GM18517 (cell line): ENCODE data around the gene TUBB3.
"Not testable (repeated sequence)": the region's sequence is repeated elsewhere in the genome, so short reads cannot be mapped to it uniquely, and the experiment has no call there.

ENCODE experiments used
- ATAC-seq: cut with Tn5 transposase; IDR thresholded peaks from one replicate; pipeline ENCODE4 v1.9.1; 2021; ENCODE audit warnings: mild to moderate bottlenecking, moderate library complexity; ENCODE audit not compliant: unreplicated experiment

TUBB3 gene

DNA sequence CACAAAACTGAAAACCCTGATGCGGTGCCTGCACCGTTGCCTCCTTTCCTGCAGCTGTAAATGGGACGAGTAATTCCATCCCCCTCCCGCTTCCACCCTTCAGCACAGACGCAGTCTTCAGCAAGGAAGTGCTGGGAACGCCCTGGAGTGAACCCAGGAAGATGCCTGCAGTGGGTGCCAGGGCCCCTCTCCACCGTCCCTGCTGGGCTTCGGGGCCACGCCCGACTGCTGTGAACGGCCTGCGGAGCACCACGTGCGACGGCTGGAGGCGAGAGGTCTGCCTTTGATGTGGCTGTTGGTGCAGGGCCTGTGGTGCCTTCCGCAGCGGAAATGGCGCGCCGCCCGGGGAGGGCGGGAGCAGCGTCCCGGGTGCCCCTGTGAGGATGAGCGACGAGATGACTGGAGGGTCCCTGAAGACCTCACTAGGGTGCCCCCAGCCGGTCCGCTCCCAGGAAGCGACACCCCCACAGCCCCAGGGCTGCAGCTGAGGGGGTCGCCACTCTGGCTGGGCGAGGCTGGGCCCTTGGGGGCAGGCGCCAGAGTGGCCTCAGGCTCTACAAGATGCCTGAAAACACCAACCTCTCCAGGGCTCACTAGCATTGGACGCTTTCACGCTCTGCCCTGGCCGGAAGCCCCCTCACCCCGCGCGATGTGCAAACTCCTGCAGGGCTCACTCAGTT is 5.2 kb upstream of the TUBB3 start:
- ATAC-seq: peak; percentile 69

- ATAC-seq: peak; percentile 8
Observed at GRCh38 chr16:89918453-89919347, 4.4 kb upstream of the TUBB3 start, which contains the start of gene MC1R. TSS of gene MC1R (plus strand) at chr16:89918862. CDS start at chr16:89919259, 397 bp downstream.

GRCh38 chr16:89919535-89920406 is 3.4 kb upstream of the TUBB3 start:
- ATAC-seq: no peak

- ATAC-seq: no peak
Observed at GRCh38 chr16:89920723-89921122, 2.4 kb upstream of the TUBB3 start.

DNA sequence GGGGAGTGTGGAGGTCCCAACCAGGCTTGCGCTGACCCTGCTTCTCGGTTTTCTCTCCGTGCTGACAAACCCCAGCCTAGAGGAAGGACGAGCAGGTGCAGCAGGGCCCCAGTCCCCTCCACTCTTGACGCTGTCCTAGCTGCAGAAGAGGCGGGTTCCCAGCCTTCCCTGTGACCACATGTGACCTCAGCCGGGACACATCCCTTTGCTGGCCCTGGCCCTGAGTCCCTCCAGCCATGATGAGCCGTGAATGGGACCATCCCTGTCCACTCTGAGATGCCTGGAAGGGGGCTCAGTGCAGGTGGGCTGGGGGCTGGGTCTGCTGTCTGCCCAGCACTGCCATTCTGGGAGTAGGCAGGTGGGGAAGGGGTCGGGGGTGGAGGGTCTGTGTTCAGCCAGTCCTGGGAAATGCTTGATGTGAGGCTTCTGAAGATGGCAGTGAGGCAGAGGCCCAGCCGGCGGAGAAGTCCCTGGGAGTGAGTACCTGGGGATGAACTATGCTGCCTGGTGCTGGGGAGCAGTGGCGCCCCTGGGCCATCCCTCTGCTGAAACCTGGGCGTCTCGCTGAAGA is 1.9 kb upstream of the TUBB3 start:
- no peak for ATAC-seq

- ATAC-seq: no peak
Observed at GRCh38 chr16:89921702-89922476, 1.3 kb upstream of the TUBB3 start.

DNA sequence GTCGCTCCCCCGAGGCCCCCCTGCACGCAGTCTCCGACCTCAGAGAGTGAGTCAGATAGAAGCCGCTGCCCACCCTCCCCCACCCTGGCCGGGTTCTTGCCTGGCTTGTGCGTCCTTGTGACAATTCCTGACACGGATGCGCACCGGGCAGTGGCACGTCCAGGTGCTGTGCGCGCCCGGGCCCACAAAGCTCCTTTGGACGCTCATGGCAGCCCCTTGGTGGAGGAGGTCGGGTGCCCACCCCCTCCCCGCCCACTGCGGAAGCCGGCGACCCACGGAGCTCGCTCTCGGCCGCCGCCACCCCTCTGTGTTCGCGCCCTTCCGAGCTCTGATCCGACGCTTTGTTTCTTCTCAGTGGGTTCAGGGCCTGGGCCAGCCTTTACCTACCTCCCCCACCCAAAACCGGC is 662 bp upstream of the TUBB3 start:
- no peak for ATAC-seq

DNA sequence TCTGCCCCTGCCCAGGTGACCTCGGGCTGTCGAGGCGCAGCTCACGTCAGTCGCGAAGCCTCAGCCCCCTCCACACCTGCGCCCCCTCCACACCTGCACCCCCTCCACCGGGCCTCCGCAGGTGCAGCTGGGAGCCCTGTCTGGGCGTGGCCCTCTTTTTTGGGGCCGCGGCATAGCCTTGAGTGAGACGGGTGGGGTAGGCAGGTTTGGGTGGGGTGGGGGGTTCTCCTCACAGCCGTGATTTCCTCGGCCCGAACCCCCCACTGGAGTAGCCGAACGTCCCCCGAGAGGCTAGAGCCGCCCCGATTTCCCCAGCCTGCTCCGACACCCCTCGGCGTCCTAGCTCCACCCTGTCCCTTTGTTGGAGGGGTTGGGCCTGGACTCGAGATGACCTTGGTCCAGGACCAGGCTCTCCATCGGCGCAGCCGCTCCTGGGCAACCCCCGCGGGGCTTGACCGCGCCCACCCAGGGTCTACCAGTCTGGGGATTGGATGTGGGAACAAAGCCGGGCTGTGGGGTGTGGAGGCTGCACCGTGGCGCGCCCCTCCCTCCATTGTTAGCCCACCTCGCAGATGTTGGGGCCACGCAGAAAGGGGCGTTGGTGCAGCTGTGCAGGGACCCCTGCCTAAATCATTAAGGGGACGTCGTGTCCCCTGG is 626 bp downstream of the TUBB3 start:
- no peak for ATAC-seq

- no peak for ATAC-seq
Observed at GRCh38 chr16:89924297-89924924, 1.3 kb downstream of the TUBB3 start.

- ATAC-seq: no peak
Observed at GRCh38 chr16:89924925-89925307, 1.8 kb downstream of the TUBB3 start.

GRCh38 chr16:89925596-89926079 is 2.5 kb downstream of the TUBB3 start:
- ATAC-seq: no peak

GRCh38 chr16:89931305-89931896 is 8.3 kb downstream of the TUBB3 start:
- ATAC-seq: no peak

- no peak for ATAC-seq
Observed at GRCh38 chr16:89931964-89932363, 8.8 kb downstream of the TUBB3 start.

DNA sequence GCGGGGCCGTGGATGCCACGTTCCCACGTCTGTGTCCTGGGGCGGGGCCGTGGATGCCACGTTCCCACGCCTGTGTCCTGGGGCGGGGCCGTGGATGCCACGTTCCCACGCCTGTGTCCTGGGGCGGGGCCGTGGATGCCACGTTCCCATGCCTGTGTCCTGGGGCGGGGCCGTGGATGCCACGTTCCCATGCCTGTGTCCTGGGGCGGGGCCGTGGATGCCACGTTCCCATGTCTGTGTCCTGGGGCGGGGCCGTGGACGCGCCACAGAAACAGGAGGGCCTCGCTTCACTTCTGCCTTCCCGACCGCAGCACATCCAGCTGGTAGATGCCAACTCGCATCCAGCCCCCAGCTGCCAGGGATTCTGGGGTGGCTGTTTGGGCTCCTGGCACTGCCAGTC is 10.9 kb downstream of the TUBB3 start:
- ATAC-seq: not testable (repeated sequence)

GRCh38 chr16:89934611-89935553 is 11.7 kb downstream of the TUBB3 start:
- no peak for ATAC-seq

GRCh38 chr16:89935620-89936019 is 12.5 kb downstream of the TUBB3 start:
- ATAC-seq: not testable (repeated sequence)

- no peak for ATAC-seq
Observed at GRCh38 chr16:89936034-89936433, 12.9 kb downstream of the TUBB3 start.
